NT2/D1 (cell line): ENCODE results near the gene ZBTB11.
"Not testable (repeated sequence)": the region's sequence is repeated elsewhere in the genome, so short reads cannot be mapped to it uniquely, and the experiment has no call there.

Source experiments
- SUZ12 ChIP-seq: IDR thresholded peaks from 2 replicates; pipeline ENCODE4 v1.6.1; 2011; ENCODE audit not compliant: insufficient read length, insufficient read depth; ENCODE audit errors: extremely low read depth
- ZNF274 ChIP-seq: IDR thresholded peaks from 2 replicates; pipeline ENCODE4 v1.6.1; 2011; ENCODE audit warnings: mild to moderate bottlenecking, low read depth, low read length

DNA sequence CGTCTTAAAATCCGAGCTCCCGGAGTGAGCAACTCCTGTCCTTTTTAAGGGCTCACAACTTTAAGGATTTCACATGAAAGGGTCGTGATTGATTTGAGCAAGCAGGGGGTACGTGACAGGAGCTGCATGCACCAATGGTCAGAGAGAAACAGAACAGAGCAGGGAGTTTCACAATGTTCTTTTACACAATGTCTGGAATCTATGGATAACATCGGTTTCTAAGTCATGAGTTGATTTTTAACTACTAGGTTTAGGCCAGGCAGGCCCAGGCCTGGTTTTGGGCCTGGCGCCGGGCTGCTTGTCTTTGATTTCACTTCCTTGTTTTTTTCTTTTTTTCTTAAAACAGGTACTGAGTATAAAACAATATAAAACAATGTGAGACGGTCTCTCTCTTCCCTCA is 63.9 kb downstream of the ZBTB11 start:
- not testable (repeated sequence) for TF ChIP-seq ZNF274, SUZ12
